Calu3 (cell line): ENCODE results near the gene DNAH9. TPM values are rescaled to one million over a fixed set of nuclear protein-coding genes. Genes with fewer than 3 reads are reported as not detected.

Experiments used
- BruUV-seq: library from RNA; stranded (reverse); fragments of 400-500 nt; replicated peaks from 2 replicates; lab custom pipeline; 2021; lab: Mats Ljungman, UMichigan
- CTCF ChIA-PET: fragments of 300-600 bp; sonication (Branson Sonifier 250); formaldehyde crosslinking; loops from one replicate; lab custom pipeline; 2022; ENCODE audit warnings: antibody characterized with exemption; lab: Charles Lee
- DNase-seq: peaks from one replicate; pipeline ENCODE4 v3.0.0; 2022
- H3K27ac Mint-ChIP-seq: one replicate; pipeline ENCODE4 v1.8.0; 2022; ENCODE audit warnings: mixed read lengths; ENCODE audit not compliant: unreplicated experiment
- H3K27me3 Mint-ChIP-seq: one replicate; pipeline ENCODE4 v1.8.0; 2022; ENCODE audit warnings: mixed read lengths; ENCODE audit not compliant: unreplicated experiment
- H3K36me3 Mint-ChIP-seq: one replicate; pipeline ENCODE4 v1.8.0; 2022; ENCODE audit warnings: mild to moderate bottlenecking, moderate library complexity, mixed read lengths; ENCODE audit not compliant: insufficient read depth, unreplicated experiment
- H3K4me1 Mint-ChIP-seq: one replicate; pipeline ENCODE4 v1.8.0; 2022; ENCODE audit warnings: mild to moderate bottlenecking, low read depth, mixed read lengths; ENCODE audit not compliant: unreplicated experiment
- H3K4me3 Mint-ChIP-seq: one replicate; pipeline ENCODE4 v1.8.0; 2022; ENCODE audit warnings: mild to moderate bottlenecking, low read depth, moderate library complexity, mixed read lengths; ENCODE audit not compliant: unreplicated experiment
- H3K9me3 Mint-ChIP-seq: one replicate; pipeline ENCODE4 v1.8.0; 2022; ENCODE audit warnings: low read depth, mixed read lengths; ENCODE audit not compliant: unreplicated experiment
- CTCF ChIP-seq: fragments of 200-600 bp; IDR thresholded peaks from one replicate; pipeline ENCODE4 v1.8.0; 2022; ENCODE audit warnings: antibody characterized with exemption; ENCODE audit not compliant: unreplicated experiment
- intact Hi-C: fragments of 100-400 bp; cut with micrococcal nuclease; formaldehyde crosslinking; loops from one replicate; pipeline ENCODE4 v1.10.0; 2022; ENCODE audit not compliant: unreplicated experiment
- total RNA-seq: library from RNA; stranded (reverse); gene quantifications from 2 replicates; pipeline ENCODE4 v1.2.3, GENCODE V29; 2022

DNAH9 gene
- total RNA-seq, 1 experiment from 2014 or later, result 0.19 TPM

GRCh38 chr17:11889266-11889665 lies 291.0 kb downstream of the DNAH9 start:
- Mint-ChIP-seq H3K36me3 (no peaks in the 10 kb centered on the region), H3K27ac (no peak overlapping the region), H3K4me3 (no peak overlapping the region), H3K4me1 (no peaks in the 10 kb centered on the region), H3K9me3 (peaks cover 9% of the 10 kb centered on the region), H3K27me3 (no peaks in the 10 kb centered on the region)
- no peak for TF ChIP-seq CTCF
- no TSS peak for BruUV-seq
- no peak for DNase-seq
- intact Hi-C loops, result no loop called here
- CTCF ChIA-PET, result no interaction called here

GRCh38 chr17:11893862-11894261 lies 295.6 kb downstream of the DNAH9 start:
- no peak for TF ChIP-seq CTCF
- no TSS peak for BruUV-seq
- H3K9me3 Mint-ChIP-seq, result peaks cover 5% of the 10 kb centered on the region
- DNase-seq, result no peak
- no peaks in the 10 kb centered on the region for H3K27me3 Mint-ChIP-seq
- no peaks in the 10 kb centered on the region for H3K4me1 Mint-ChIP-seq
- no peak overlapping the region for H3K27ac Mint-ChIP-seq
- CTCF ChIA-PET, result no interaction called here
- intact Hi-C loops, result no loop called here
- H3K4me3 Mint-ChIP-seq, result no peak overlapping the region
- H3K36me3 Mint-ChIP-seq, result no peaks in the 10 kb centered on the region

GRCh38 chr17:11896199-11896598 lies 297.9 kb downstream of the DNAH9 start:
- CTCF ChIA-PET, result no interaction called here
- Mint-ChIP-seq H3K4me3 (no peak overlapping the region), H3K27me3 (no peaks in the 10 kb centered on the region), H3K36me3 (no peaks in the 10 kb centered on the region), H3K9me3 (peaks cover 5% of the 10 kb centered on the region), H3K27ac (no peak overlapping the region), H3K4me1 (no peaks in the 10 kb centered on the region)
- intact Hi-C loops, result no loop called here
- no peak for DNase-seq
- no TSS peak for BruUV-seq
- TF ChIP-seq CTCF, result no peak

GRCh38 chr17:11898526-11899235 lies 300.4 kb downstream of the DNAH9 start:
- DNase-seq, result no peak
- TF ChIP-seq CTCF, result no peak
- Mint-ChIP-seq H3K9me3 (peaks cover 6% of the 10 kb centered on the region), H3K27me3 (no peaks in the 10 kb centered on the region), H3K4me3 (no peak overlapping the region), H3K27ac (no peak overlapping the region), H3K36me3 (no peaks in the 10 kb centered on the region), H3K4me1 (no peaks in the 10 kb centered on the region)
- CTCF ChIA-PET, result interaction anchor here (0.5 kb wide), 1 partner anchor 355 kb away, joined by 4 read pairs; no protein-coding TSS in a partner anchor
- no TSS peak for BruUV-seq
- intact Hi-C loops, result no loop called here
